ENCODE measurements around the gene NOP53.
A peak's percentile ranks its signal among the peaks of the same experiment; 100 is the strongest.

The NOP53 gene

DNA sequence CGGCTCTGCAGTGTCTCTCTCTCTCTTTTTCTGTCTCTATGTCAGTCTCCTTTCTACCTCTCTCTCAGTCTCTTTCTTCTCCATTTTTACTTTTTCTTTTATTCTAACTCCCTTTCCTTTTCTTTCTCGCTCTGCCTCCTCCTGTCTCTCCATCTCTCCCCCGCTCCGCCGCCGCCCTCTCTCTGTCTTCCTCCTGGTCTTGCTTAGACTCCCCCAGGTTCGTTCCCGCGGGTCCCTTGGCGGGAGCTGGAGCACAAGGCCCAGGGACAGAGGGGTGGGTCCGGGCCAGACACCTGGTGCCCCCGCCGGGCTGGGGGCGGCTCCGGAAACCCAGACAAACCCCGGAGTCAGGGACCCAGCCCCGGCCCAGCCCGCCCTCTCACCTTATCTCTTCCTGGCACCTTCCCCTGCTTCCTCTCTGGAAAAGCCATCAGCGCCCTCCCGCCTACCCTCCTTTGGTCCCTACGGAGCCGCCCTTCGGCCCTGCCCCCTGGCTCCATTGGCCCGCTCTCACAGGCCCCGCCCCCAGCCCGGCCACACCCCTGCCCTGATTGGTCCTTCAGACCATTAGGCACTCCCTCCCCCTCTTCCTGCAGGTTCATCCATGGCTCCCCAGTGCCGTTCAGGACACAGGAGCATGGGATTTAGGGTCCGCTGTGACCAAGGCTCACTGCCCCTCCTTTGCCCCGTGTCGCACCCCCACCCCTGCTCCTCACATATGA is 15.4 kb upstream of the NOP53 start (continued):
- TF ChIP-seq, protein P1, sequence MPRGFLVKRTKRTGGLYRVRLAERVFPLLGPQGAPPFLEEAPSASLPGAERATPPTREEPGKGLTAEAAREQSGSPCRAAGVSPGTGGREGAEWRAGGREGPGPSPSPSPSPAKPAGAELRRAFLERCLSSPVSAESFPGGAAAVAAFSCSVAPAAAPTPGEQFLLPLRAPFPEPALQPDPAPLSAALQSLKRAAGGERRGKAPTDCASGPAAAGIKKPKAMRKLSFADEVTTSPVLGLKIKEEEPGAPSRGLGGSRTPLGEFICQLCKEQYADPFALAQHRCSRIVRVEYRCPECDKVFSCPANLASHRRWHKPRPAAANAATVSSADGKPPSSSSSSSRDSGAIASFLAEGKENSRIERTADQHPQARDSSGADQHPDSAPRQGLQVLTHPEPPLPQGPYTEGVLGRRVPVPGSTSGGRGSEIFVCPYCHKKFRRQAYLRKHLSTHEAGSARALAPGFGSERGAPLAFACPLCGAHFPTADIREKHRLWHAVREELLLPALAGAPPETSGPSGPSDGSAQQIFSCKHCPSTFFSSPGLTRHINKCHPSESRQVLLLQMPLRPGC (tag by site-specific recombination; IDR thresholded peaks at IDR 0.05): no peak
- TF ChIP-seq ZNF558 (tag by site-specific recombination; IDR thresholded peaks at IDR 0.05): no peak
- TF ChIP-seq ZNF292 (tag by site-specific recombination; IDR thresholded peaks at IDR 0.05; ENCODE audit: borderline replicate concordance, low read depth): no peak
- no peak for TF ChIP-seq ZNF433 (tag by site-specific recombination; IDR thresholded peaks at IDR 0.05; ENCODE audit: low read depth)
- TF ChIP-seq ZNF600 (tag by site-specific recombination; IDR thresholded peaks at IDR 0.05): peak; percentile 37; the same call in 1 of the 2 replicates
- no peak for TF ChIP-seq ZNF248 (tag by site-specific recombination; IDR thresholded peaks at IDR 0.05)
- TF ChIP-seq, protein P2, sequence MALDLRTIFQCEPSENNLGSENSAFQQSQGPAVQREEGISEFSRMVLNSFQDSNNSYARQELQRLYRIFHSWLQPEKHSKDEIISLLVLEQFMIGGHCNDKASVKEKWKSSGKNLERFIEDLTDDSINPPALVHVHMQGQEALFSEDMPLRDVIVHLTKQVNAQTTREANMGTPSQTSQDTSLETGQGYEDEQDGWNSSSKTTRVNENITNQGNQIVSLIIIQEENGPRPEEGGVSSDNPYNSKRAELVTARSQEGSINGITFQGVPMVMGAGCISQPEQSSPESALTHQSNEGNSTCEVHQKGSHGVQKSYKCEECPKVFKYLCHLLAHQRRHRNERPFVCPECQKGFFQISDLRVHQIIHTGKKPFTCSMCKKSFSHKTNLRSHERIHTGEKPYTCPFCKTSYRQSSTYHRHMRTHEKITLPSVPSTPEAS (tag by site-specific recombination; IDR thresholded peaks at IDR 0.05): 0 out of 2 replicates have a peak, but pooled peaks have one; percentile 32
- TF ChIP-seq, protein P3, sequence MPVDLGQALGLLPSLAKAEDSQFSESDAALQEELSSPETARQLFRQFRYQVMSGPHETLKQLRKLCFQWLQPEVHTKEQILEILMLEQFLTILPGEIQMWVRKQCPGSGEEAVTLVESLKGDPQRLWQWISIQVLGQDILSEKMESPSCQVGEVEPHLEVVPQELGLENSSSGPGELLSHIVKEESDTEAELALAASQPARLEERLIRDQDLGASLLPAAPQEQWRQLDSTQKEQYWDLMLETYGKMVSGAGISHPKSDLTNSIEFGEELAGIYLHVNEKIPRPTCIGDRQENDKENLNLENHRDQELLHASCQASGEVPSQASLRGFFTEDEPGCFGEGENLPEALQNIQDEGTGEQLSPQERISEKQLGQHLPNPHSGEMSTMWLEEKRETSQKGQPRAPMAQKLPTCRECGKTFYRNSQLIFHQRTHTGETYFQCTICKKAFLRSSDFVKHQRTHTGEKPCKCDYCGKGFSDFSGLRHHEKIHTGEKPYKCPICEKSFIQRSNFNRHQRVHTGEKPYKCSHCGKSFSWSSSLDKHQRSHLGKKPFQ (tag by site-specific recombination; IDR thresholded peaks at IDR 0.05): no peak
- TF ChIP-seq, protein P4, sequence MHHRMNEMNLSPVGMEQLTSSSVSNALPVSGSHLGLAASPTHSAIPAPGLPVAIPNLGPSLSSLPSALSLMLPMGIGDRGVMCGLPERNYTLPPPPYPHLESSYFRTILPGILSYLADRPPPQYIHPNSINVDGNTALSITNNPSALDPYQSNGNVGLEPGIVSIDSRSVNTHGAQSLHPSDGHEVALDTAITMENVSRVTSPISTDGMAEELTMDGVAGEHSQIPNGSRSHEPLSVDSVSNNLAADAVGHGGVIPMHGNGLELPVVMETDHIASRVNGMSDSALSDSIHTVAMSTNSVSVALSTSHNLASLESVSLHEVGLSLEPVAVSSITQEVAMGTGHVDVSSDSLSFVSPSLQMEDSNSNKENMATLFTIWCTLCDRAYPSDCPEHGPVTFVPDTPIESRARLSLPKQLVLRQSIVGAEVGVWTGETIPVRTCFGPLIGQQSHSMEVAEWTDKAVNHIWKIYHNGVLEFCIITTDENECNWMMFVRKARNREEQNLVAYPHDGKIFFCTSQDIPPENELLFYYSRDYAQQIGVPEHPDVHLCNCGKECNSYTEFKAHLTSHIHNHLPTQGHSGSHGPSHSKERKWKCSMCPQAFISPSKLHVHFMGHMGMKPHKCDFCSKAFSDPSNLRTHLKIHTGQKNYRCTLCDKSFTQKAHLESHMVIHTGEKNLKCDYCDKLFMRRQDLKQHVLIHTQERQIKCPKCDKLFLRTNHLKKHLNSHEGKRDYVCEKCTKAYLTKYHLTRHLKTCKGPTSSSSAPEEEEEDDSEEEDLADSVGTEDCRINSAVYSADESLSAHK (tag by site-specific recombination; IDR thresholded peaks at IDR 0.05): no peak
- peak; percentile 65; the same call in 1 of the 2 replicates for TF ChIP-seq KLF1 (tag by site-specific recombination; IDR thresholded peaks at IDR 0.05)
- TF ChIP-seq, protein P5, sequence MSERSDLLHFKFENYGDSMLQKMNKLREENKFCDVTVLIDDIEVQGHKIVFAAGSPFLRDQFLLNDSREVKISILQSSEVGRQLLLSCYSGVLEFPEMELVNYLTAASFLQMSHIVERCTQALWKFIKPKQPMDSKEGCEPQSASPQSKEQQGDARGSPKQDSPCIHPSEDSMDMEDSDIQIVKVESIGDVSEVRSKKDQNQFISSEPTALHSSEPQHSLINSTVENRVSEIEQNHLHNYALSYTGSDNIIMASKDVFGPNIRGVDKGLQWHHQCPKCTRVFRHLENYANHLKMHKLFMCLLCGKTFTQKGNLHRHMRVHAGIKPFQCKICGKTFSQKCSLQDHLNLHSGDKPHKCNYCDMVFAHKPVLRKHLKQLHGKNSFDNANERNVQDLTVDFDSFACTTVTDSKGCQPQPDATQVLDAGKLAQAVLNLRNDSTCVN (tag by site-specific recombination; optimal IDR thresholded peaks at IDR 0.05): peak; percentile 15
- TF ChIP-seq, protein P6, sequence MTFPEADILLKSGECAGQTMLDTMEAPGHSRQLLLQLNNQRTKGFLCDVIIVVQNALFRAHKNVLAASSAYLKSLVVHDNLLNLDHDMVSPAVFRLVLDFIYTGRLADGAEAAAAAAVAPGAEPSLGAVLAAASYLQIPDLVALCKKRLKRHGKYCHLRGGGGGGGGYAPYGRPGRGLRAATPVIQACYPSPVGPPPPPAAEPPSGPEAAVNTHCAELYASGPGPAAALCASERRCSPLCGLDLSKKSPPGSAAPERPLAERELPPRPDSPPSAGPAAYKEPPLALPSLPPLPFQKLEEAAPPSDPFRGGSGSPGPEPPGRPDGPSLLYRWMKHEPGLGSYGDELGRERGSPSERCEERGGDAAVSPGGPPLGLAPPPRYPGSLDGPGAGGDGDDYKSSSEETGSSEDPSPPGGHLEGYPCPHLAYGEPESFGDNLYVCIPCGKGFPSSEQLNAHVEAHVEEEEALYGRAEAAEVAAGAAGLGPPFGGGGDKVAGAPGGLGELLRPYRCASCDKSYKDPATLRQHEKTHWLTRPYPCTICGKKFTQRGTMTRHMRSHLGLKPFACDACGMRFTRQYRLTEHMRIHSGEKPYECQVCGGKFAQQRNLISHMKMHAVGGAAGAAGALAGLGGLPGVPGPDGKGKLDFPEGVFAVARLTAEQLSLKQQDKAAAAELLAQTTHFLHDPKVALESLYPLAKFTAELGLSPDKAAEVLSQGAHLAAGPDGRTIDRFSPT (tag by site-specific recombination; IDR thresholded peaks at IDR 0.05): no peak
- TF ChIP-seq HOXC10 (CRISPR knock-in tag; IDR thresholded peaks at IDR 0.05): no peak
- TF ChIP-seq, protein P7, sequence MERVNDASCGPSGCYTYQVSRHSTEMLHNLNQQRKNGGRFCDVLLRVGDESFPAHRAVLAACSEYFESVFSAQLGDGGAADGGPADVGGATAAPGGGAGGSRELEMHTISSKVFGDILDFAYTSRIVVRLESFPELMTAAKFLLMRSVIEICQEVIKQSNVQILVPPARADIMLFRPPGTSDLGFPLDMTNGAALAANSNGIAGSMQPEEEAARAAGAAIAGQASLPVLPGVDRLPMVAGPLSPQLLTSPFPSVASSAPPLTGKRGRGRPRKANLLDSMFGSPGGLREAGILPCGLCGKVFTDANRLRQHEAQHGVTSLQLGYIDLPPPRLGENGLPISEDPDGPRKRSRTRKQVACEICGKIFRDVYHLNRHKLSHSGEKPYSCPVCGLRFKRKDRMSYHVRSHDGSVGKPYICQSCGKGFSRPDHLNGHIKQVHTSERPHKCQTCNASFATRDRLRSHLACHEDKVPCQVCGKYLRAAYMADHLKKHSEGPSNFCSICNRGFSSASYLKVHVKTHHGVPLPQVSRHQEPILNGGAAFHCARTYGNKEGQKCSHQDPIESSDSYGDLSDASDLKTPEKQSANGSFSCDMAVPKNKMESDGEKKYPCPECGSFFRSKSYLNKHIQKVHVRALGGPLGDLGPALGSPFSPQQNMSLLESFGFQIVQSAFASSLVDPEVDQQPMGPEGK (tag by site-specific recombination; IDR thresholded peaks at IDR 0.05): 0 out of 2 replicates have a peak, but pooled peaks have one; percentile 66
- peak; percentile 98 for TF ChIP-seq ZNF16 (tag by site-specific recombination; IDR thresholded peaks at IDR 0.05; ENCODE audit: low read depth)
- TF ChIP-seq KLF9 (tag by site-specific recombination; IDR thresholded peaks at IDR 0.05; ENCODE audit: low read depth): peak; percentile 56
- TF ChIP-seq ZNF707 (tag by site-specific recombination; IDR thresholded peaks at IDR 0.05): no peak
- TF ChIP-seq, protein P8, sequence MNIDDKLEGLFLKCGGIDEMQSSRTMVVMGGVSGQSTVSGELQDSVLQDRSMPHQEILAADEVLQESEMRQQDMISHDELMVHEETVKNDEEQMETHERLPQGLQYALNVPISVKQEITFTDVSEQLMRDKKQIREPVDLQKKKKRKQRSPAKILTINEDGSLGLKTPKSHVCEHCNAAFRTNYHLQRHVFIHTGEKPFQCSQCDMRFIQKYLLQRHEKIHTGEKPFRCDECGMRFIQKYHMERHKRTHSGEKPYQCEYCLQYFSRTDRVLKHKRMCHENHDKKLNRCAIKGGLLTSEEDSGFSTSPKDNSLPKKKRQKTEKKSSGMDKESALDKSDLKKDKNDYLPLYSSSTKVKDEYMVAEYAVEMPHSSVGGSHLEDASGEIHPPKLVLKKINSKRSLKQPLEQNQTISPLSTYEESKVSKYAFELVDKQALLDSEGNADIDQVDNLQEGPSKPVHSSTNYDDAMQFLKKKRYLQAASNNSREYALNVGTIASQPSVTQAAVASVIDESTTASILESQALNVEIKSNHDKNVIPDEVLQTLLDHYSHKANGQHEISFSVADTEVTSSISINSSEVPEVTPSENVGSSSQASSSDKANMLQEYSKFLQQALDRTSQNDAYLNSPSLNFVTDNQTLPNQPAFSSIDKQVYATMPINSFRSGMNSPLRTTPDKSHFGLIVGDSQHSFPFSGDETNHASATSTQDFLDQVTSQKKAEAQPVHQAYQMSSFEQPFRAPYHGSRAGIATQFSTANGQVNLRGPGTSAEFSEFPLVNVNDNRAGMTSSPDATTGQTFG (tag by site-specific recombination; IDR thresholded peaks at IDR 0.05; ENCODE audit: borderline replicate concordance): no peak
- TF ChIP-seq ZNF776 (tag by site-specific recombination; IDR thresholded peaks at IDR 0.05; ENCODE audit: borderline replicate concordance): no peak
- no peak for TF ChIP-seq SCRT2 (tag by site-specific recombination; IDR thresholded peaks at IDR 0.05)
- no peak for TF ChIP-seq ZNF626 (tag by site-specific recombination; IDR thresholded peaks at IDR 0.05)
- TF ChIP-seq KLF7 (tag by site-specific recombination; IDR thresholded peaks at IDR 0.05; ENCODE audit: borderline replicate concordance): no peak; the same call in 1 of the 2 replicates
- TF ChIP-seq ZNF37A (tag by site-specific recombination; IDR thresholded peaks at IDR 0.05): no peak
